Activated CD4-positive, alpha-beta memory T cell treated with anti-CD3 and anti-CD28 coated beads, Interleukin-2, amount 10 ng/mL, durations not matched to agents 7 days and 5 days (primary cell): Measurements from ENCODE around the gene FKBP9. TPM values are rescaled to one million over a fixed set of nuclear protein-coding genes. Genes with fewer than 3 reads are reported as not detected.

Experiments used
- CTCF ChIA-PET: fragments of 350-600 bp; sonication (Branson Sonifier 250); formaldehyde crosslinking; loops from one replicate; lab custom pipeline; 2021; ENCODE audit warnings: antibody characterized with exemption, inconsistent platforms; lab: Charles Lee
- POLR2A ChIA-PET: fragments of 350-600 bp; sonication (Branson Sonifier 250); formaldehyde crosslinking; loops from one replicate; lab custom pipeline; 2021; ENCODE audit warnings: antibody characterized with exemption; lab: Charles Lee
- DNase-seq: peaks from one replicate; pipeline ENCODE4 v3.0.0-alpha.2; 2020
- H3K27ac Mint-ChIP-seq: one replicate; pipeline ENCODE4 v1.8.0; 2021; ENCODE audit warnings: mild to moderate bottlenecking, mixed read lengths
- H3K27me3 Mint-ChIP-seq: one replicate; pipeline ENCODE4 v1.8.0; 2021; ENCODE audit warnings: mixed read lengths
- H3K36me3 Mint-ChIP-seq: one replicate; pipeline ENCODE4 v1.8.0; 2021; ENCODE audit warnings: low read depth, mixed read lengths
- H3K4me1 Mint-ChIP-seq: one replicate; pipeline ENCODE4 v1.8.0; 2021; ENCODE audit warnings: mixed read lengths
- H3K4me3 Mint-ChIP-seq: one replicate; pipeline ENCODE4 v1.8.0; 2021; ENCODE audit warnings: mild to moderate bottlenecking, mixed read lengths
- H3K9me3 Mint-ChIP-seq: one replicate; pipeline ENCODE4 v1.8.0; 2021; ENCODE audit warnings: mixed read lengths
- total RNA-seq, 2 experiments: library from RNA; stranded (reverse); gene quantifications; one replicate each; pipeline ENCODE4 v1.2.3, GENCODE V29; 2021

Gene FKBP9
- total RNA-seq, 2 experiments from 2014 or later: 0.98 to 1.2 TPM

DNA sequence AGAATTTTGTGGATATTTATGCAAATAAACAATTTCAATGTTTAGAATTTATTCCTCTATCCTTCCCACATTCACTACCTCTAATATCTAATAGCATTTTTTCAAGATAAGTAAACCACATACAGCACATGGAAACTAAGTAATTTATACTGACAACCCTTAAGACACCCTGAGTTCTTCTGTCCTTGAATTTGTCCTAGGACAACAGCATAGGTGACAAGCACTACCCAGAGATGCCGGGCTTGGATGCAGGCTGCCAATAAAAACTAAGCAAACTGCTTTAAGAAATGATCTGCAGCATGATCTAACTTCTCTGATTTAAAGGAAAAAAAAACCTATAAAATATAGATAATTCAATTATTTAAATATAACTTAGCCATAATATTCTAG, 82.7 kb downstream of the FKBP9 start:
- H3K9me3 Mint-ChIP-seq: no peaks in the 10 kb centered on the region
- peak overlapping the region; percentile 85 for H3K4me3 Mint-ChIP-seq
- DNase-seq: no peak
- no peaks in the 10 kb centered on the region for H3K27me3 Mint-ChIP-seq
- ChIA-PET POLR2A (interaction anchor here (0.9 to 3.9 kb wide), 12 partner anchors 8 to 148 kb away, joined by 3 to 60 read pairs (median 5); partner anchors contain the start of genes BBS9, KBTBD2 and NT5C3A), CTCF (interaction anchor here (0.6 to 3.2 kb wide), 15 partner anchors 9 to 194 kb away, joined by 3 to 24 read pairs (median 5); partner anchors contain the start of genes KBTBD2, NT5C3A and RP9)
- peak overlapping the region; percentile 80 for H3K27ac Mint-ChIP-seq
- peaks cover 44% of the 10 kb centered on the region for H3K4me1 Mint-ChIP-seq
- H3K36me3 Mint-ChIP-seq: peaks cover 29% of the 10 kb centered on the region

DNA sequence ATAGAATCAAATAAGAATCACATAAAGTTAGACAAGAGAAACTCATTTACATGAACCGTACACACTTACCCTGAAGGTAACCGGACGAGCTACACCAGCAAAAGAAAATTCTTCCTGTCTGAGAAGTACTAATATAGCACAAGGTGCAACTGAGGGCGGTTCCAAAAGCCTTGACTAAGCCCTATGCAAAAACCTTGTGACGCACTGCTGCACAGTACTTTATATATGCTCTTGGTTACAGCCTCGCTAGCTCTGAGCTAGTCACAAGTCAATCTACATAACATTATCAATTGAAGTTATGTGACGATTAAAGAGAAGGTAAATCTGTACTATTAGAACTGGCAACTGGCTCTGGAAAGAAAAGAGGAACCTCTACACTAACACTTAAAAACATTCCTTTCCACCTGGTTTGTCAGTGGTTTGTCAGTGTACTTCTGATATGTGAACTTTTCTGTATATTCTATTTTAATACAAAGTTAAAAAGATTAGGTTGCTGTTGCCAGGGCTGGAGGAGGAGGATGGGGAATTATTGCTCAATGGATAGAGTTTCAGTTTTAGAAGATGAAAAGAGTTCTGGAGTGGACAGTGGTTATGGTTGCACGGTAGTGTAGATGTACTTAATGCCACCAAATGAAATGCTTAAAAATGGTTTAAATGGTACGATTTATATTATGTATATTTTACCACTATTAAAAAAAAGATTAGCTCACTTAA, 83.7 kb downstream of the FKBP9 start:
- Mint-ChIP-seq H3K27ac (peak overlapping the region; percentile 81), H3K4me1 (peaks cover 45% of the 10 kb centered on the region), H3K36me3 (peaks cover 26% of the 10 kb centered on the region), H3K9me3 (no peaks in the 10 kb centered on the region), H3K4me3 (peak overlapping the region; percentile 83), H3K27me3 (no peaks in the 10 kb centered on the region)
- peak; percentile 75 for DNase-seq
- CTCF ChIA-PET: interaction anchor here (0.9 to 3.2 kb wide), 11 partner anchors 8 to 195 kb away, joined by 3 to 24 read pairs (median 5); partner anchors contain the start of genes KBTBD2 and NT5C3A
- POLR2A ChIA-PET: interaction anchor here (0.7 to 3.9 kb wide), 13 partner anchors 9 to 551 kb away, joined by 3 to 60 read pairs (median 5); partner anchors contain the start of genes BBS9, KBTBD2, LSM5 and NT5C3A

DNA sequence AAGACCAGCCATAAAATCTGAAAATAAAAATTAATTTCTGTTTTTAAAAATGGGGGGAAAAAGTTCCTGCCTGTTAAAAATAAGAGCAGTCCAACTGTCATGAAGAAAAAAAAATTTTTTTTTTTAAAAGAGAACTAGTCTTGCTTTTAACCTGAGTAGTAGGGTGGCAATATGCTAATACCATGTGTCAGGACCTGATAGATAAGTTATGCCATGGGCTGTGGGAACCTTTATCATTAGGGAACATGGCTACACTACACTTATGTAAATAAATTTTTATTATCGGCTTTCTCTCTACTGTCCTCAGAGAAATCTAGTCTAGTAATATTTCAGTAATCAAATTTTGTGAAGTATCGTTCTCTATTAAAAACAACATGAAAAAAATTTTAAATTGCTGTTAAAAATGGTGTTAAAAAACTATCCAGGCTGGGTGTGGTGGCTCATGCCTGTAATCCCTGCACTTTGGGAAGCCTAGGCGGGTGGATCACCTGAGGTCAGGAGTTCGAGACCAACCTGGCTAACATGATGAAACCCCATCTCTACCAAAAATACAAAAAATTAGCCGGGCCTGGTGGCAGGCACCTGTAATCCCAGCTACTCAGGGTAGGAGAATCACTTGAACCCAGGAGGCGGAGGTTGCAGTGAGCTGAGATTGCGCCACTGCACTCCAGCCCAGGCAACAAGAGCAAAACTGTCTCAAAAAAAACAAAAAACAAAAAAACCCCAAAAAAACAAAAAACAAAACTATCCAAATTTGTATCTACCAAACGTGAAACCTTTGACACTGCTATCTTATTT, 84.6 kb downstream of the FKBP9 start:
- peaks cover 41% of the 10 kb centered on the region for H3K4me1 Mint-ChIP-seq

DNA sequence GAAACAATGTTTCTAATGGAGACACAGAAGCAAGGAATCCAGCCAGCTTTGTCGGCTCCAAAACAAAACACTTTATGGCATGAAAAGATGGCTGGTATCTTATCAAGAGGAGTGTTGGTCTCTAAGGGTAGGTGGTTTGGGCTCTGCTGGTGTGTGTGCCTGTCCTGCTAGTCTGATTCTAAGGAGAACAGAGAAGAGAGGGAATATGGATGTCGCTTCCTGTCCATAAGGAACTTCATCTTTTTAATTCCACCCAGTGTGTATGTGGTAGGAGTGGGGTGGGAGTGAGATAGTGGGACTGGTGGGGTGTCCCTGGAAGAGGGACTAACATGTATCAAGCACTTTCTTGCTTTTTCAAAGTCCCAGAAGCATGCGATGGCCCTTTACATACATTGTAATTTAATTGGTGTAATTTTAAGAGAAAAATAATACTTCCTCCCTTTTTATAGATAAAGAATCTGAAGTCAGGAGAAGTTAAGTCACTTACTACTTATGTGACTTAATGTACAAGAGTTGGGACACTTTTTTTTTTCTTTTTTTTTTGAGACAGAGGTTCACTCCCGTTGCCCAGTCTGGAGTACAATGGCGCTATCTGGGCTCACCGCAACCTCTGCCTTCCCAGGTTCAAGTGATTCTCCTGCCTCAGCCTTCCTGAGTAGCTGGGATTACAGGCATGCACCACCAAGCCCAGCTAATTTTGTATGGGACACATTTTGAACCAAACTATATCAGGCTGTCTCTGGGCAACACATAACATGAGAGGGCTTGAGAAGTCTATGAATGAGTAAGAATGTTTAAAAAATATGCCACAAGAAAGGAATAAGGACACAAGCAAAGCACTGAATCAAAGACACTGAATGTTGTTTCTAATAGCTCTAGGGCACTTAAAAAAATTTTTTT, 86.5 kb downstream of the FKBP9 start:
- no peaks in the 10 kb centered on the region for H3K27me3 Mint-ChIP-seq
- H3K4me3 Mint-ChIP-seq: no peak overlapping the region
- peaks cover 33% of the 10 kb centered on the region for H3K4me1 Mint-ChIP-seq
- POLR2A ChIA-PET: interaction anchor here (1.0 to 1.2 kb wide), 2 partner anchors 10 to 19 kb away, joined by 3 to 4 read pairs; partner anchors contain the start of gene NT5C3A
- H3K27ac Mint-ChIP-seq: no peak overlapping the region
- CTCF ChIA-PET: interaction anchor here (0.9 to 1.5 kb wide), 4 partner anchors 10 to 198 kb away, joined by 3 to 4 read pairs (median 3); no protein-coding TSS in a partner anchor
- no peaks in the 10 kb centered on the region for H3K9me3 Mint-ChIP-seq
- no peak for DNase-seq
- peaks cover 12% of the 10 kb centered on the region for H3K36me3 Mint-ChIP-seq

More for the DNA sequence above, 84.6 kb downstream of the FKBP9 start:
- ChIA-PET POLR2A (interaction anchor here (2.7 to 3.9 kb wide), 3 partner anchors 11 to 150 kb away, joined by 16 to 60 read pairs (median 38); partner anchors contain the start of genes KBTBD2 and NT5C3A), CTCF (interaction anchor here (1.4 to 3.2 kb wide), 4 partner anchors 7 to 196 kb away, joined by 4 to 24 read pairs (median 11); no protein-coding TSS in a partner anchor)
- H3K27me3 Mint-ChIP-seq: no peaks in the 10 kb centered on the region
- DNase-seq: no peak
- H3K36me3 Mint-ChIP-seq: peaks cover 22% of the 10 kb centered on the region
- H3K27ac Mint-ChIP-seq: no peak overlapping the region
- H3K9me3 Mint-ChIP-seq: no peaks in the 10 kb centered on the region
- H3K4me3 Mint-ChIP-seq: no peak overlapping the region

DNA sequence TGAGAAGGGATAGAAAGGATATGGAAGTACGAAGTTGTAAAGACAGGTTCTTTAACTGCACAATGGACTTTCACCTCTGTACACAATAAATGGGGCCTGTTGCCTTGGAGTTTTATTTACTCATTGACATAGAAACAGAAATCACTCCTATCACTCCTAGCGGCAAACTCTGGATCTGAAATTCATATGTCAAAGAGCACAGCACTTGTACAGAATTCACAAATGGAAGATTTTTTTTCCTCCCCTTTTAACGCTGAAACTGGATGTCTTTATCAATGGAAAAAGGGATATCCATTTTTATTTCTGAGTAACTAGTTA, 87.1 kb downstream of the FKBP9 start:
- Mint-ChIP-seq H3K9me3 (no peaks in the 10 kb centered on the region), H3K4me3 (no peak overlapping the region), H3K36me3 (peaks cover 10% of the 10 kb centered on the region), H3K4me1 (peaks cover 32% of the 10 kb centered on the region), H3K27me3 (no peaks in the 10 kb centered on the region), H3K27ac (no peak overlapping the region)
- ChIA-PET POLR2A (interaction anchor here (1.0 kb wide), 1 partner anchor 18 kb away, joined by 4 read pairs; the partner anchor contains the start of gene NT5C3A), CTCF (interaction anchor here (0.9 to 1.0 kb wide), 2 partner anchors 9 to 198 kb away, joined by 3 read pairs; no protein-coding TSS in a partner anchor)
- no peak for DNase-seq

DNA sequence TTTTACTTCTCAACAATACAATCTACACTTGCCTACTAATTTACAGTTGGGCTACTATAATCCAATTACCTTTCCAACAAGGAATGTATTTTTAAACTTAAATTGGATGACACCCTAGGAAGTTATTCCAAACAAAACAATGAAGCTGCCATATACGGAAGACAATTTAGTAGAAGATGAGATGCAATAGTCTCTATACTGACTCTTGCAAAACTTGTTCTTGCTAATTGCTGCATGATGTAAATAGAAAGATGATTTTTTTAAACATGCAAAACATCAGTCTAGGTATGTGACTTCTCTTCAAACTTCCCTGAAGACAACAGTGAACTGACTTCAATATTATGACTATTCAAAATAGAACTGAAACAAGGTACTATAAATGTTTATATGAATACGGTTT, 87.7 kb downstream of the FKBP9 start:
- POLR2A ChIA-PET: interaction anchor here (1.0 kb wide), 1 partner anchor 17 kb away, joined by 4 read pairs; the partner anchor contains the start of gene NT5C3A
- no peaks in the 10 kb centered on the region for H3K27me3 Mint-ChIP-seq
- H3K4me1 Mint-ChIP-seq: peaks cover 27% of the 10 kb centered on the region

DNA sequence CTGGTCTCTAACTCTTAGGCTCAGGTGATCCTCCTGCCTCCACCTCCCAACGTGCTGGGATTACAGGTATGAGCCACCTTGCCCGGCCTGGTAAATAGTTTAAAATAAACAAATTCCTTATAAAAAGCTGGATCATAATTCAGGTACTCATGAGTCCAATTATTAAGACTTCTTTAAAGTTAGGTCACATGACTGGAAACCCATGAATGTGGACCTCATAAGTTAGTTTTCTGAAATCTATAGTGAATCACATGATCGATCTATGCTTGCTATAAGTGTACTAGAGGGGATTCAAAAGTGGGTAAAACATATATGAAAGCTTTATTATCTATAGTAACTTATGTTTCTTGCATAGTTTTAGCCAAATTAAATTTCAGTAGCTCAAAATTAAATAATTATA, 91.0 kb downstream of the FKBP9 start:
- H3K9me3 Mint-ChIP-seq: no peaks in the 10 kb centered on the region
- ChIA-PET CTCF (interaction anchor here (1.0 to 2.5 kb wide), 7 partner anchors 8 to 202 kb away, joined by 3 to 18 read pairs (median 5); partner anchors contain the start of genes NT5C3A and RP9), POLR2A (interaction anchor here (0.6 to 0.8 kb wide), 3 partner anchors 8 to 60 kb away, joined by 3 read pairs; no protein-coding TSS in a partner anchor)
- H3K4me1 Mint-ChIP-seq: peaks cover 42% of the 10 kb centered on the region
- no peak overlapping the region for H3K27ac Mint-ChIP-seq
- DNase-seq: no peak
- no peaks in the 10 kb centered on the region for H3K27me3 Mint-ChIP-seq
- H3K36me3 Mint-ChIP-seq: peaks cover 4% of the 10 kb centered on the region
- H3K4me3 Mint-ChIP-seq: no peak overlapping the region

More for the DNA sequence above, 87.7 kb downstream of the FKBP9 start:
- CTCF ChIA-PET: no interaction called here
- no peak for DNase-seq
- H3K9me3 Mint-ChIP-seq: no peaks in the 10 kb centered on the region
- H3K36me3 Mint-ChIP-seq: peaks cover 4% of the 10 kb centered on the region
- no peak overlapping the region for H3K4me3 Mint-ChIP-seq
- no peak overlapping the region for H3K27ac Mint-ChIP-seq

DNA sequence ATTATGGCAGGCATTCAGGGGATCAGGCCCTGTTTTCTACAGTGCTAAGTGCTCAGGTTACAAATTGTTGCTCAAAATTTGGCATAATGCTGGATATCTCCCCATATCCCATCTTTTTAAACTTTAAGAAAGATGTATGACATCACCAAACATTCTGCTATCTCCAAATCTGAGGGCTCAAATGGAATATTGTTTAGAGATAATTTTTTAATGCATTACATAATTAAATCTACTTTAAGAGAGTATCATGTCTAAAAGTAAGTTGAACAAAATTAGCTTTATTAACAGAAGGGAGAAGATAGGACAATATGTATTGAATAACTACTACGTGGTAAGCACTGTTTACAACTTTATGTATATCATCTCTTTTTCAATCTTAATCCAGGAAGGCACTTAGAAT, 91.5 kb downstream of the FKBP9 start:
- Mint-ChIP-seq H3K9me3 (no peaks in the 10 kb centered on the region), H3K4me1 (peaks cover 41% of the 10 kb centered on the region), H3K27me3 (no peaks in the 10 kb centered on the region), H3K36me3 (peaks cover 4% of the 10 kb centered on the region), H3K4me3 (no peak overlapping the region), H3K27ac (no peak overlapping the region)
- CTCF ChIA-PET: interaction anchor here (1.0 to 2.5 kb wide), 8 partner anchors 8 to 202 kb away, joined by 3 to 18 read pairs (median 6); partner anchors contain the start of genes NT5C3A and RP9
- DNase-seq: no peak
- POLR2A ChIA-PET: interaction anchor here (0.6 to 1.3 kb wide), 4 partner anchors 9 to 60 kb away, joined by 3 to 4 read pairs (median 3); no protein-coding TSS in a partner anchor

DNA sequence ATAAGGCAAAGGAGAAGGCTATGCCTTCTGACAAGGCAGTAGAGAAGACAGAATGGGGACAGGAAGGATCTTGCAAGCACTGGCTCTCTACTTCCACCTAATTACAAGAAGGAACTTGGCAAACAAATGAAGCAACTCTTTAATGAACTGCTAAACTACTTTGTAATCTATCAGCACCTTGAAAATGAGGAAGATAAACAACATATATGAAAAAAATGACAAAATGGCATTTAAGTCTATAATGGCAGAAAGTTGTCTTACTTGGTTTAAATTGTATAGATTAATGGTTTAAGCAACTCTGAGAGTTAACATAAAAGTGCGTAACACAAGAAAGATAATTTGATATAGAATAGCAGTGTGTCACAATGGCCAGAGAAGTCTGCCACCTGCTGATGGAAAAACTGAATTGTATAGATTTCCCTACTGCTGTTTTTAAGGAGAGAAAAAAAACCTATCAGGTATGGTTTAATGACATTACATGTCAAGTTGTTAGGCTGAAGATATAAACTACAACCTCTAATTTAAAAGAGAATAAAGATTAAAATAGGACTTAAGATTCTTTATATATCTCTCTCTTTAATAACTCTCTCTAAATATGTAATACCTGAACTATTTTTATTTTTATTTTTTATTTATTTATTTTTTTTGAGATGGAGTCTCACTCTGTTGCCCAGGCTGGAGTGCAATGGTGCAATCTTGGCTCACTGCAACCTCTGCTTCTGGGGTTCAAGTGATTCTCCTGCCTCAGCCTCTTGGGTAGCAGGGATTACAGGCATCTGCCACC, 93.5 kb downstream of the FKBP9 start:
- H3K27me3 Mint-ChIP-seq: no peaks in the 10 kb centered on the region
- no peaks in the 10 kb centered on the region for H3K9me3 Mint-ChIP-seq
- H3K36me3 Mint-ChIP-seq: peaks cover 2% of the 10 kb centered on the region
- DNase-seq: no peak
- H3K4me3 Mint-ChIP-seq: no peak overlapping the region
- CTCF ChIA-PET: interaction anchor here (1.7 to 5.8 kb wide), 4 partner anchors 10 to 204 kb away, joined by 8 to 34 read pairs (median 17); no protein-coding TSS in a partner anchor
- H3K4me1 Mint-ChIP-seq: peaks cover 49% of the 10 kb centered on the region
- POLR2A ChIA-PET: interaction anchor here (1.3 to 1.4 kb wide), 2 partner anchors 10 to 145 kb away, joined by 3 to 5 read pairs; no protein-coding TSS in a partner anchor
- no peak overlapping the region for H3K27ac Mint-ChIP-seq

DNA sequence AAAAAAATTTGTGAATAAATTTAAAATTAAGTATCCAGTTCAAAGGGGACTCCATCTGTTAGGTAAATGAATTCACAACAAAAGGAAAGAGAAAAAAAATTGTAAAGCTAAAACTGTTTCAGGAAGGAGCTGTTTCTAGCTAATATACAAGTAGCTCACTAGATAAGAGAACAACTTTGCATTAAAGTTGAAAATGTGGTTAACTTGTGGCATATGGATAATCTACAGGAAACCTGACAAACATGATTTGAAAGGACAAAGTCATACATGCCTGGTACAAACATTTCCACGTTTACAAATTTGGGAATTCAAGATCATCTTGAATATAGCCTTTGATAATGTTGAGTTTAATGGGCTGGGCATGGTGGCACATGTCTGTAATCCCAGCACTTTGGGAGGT, 96.5 kb downstream of the FKBP9 start:
- Mint-ChIP-seq H3K27ac (peak overlapping the region; percentile 71), H3K9me3 (no peaks in the 10 kb centered on the region), H3K4me1 (peaks cover 53% of the 10 kb centered on the region), H3K36me3 (peaks cover 13% of the 10 kb centered on the region), H3K4me3 (no peak overlapping the region), H3K27me3 (no peaks in the 10 kb centered on the region)
- CTCF ChIA-PET: interaction anchor here (1.2 to 5.8 kb wide), 6 partner anchors 10 to 207 kb away, joined by 3 to 34 read pairs (median 8); partner anchors contain the start of gene RP9
- POLR2A ChIA-PET: interaction anchor here (0.8 to 3.8 kb wide), 4 partner anchors 9 to 162 kb away, joined by 3 to 26 read pairs (median 14); partner anchors contain the start of genes KBTBD2 and NT5C3A
- no peak for DNase-seq
